ENCODE measurements around the gene SDK1. TPM values are rescaled to one million over a fixed set of nuclear protein-coding genes. Genes with fewer than 3 reads are reported as not detected.
A peak's percentile ranks its signal among the peaks of the same experiment; 100 is the strongest.

Gene SDK1
- polyA plus RNA-seq, 2 of the 4 experiments (the other 2 are of a cell fraction) = 0.12 to 0.28 TPM

GRCh38 chr7:4226524-4226882 is 925.5 kb downstream of the SDK1 start:
- no peak overlapping the region for H3K27ac ChIP-seq
- no peak for FAIRE-seq
- 52% methylated on average over 6 of the region's 6 CpGs for WGBS (ENCODE audit: missing lambda C conversion rate)
- POLR2A ChIA-PET = no interaction called here
- no peak overlapping the region for H3K4me2 ChIP-seq
- no peaks in the 10 kb centered on the region for H3K4me1 ChIP-seq
- peak in 1 of 2 experiments; percentile 13 for DNase-seq (ENCODE audit: low read depth in 1 of 2, low spot score in 1 of 2)
- ATAC-seq = no peak
- no peaks in the 10 kb centered on the region for H3K9me3 ChIP-seq
- TF ChIP-seq RAD21 (conservative IDR thresholded peaks at IDR 0.05 in 1 of 2, IDR thresholded peaks at IDR 0.05 in 1 of 2) (0 out of 5 replicates have a peak, but pooled peaks of 1 of the 2 experiments have one; percentile 12), FOSL2 (IDR thresholded peaks at IDR 0.05) (no peak), FOSL2 (CRISPR knock-in tag; IDR thresholded peaks at IDR 0.05) (no peak), GATA3 (IDR thresholded peaks at IDR 0.05; ENCODE audit: borderline replicate concordance) (no peak)
- H3K4me3 ChIP-seq = no peak overlapping the region
- CTCF ChIA-PET = interaction anchor here (0.7 kb wide), 1 partner anchor 8 kb away, joined by 5 read pairs; no protein-coding TSS in a partner anchor

- Histone ChIP-seq H3K27ac (no peak overlapping the region), H3K4me2 (no peak overlapping the region), H3K4me3 (no peak overlapping the region), H3K4me1 (no peaks in the 10 kb centered on the region), H3K9me3 (no peaks in the 10 kb centered on the region)
- DNase-seq (ENCODE audit: low read depth in 1 of 2, low spot score in 1 of 2) = no peak
- ATAC-seq = no peak
- CTCF ChIA-PET = interaction anchor here (1.0 kb wide), 1 partner anchor 32 kb away, joined by 3 read pairs; no protein-coding TSS in a partner anchor
- POLR2A ChIA-PET = no interaction called here
- FAIRE-seq = no peak
- TF ChIP-seq HDAC2 (IDR thresholded peaks at IDR 0.05) (no peak), NR3C1 (IDR thresholded peaks at IDR 0.05) (no peak), EHF (CRISPR knock-in tag; IDR thresholded peaks at IDR 0.05) (no peak), E2F6 (IDR thresholded peaks at IDR 0.05; ENCODE audit: borderline replicate concordance, low read depth) (no peak), HOXA7 (CRISPR knock-in tag; IDR thresholded peaks at IDR 0.05) (no peak), POLR2A (IDR thresholded peaks at IDR 0.05; ENCODE audit: low read length) (no peak), ZSCAN20 (CRISPR knock-in tag; IDR thresholded peaks at IDR 0.05) (no peak), ESRRA (IDR thresholded peaks at IDR 0.05; ENCODE audit: borderline replicate concordance, low read length) (no peak), KDM5A (IDR thresholded peaks at IDR 0.05) (no peak), BHLHE40 (IDR thresholded peaks at IDR 0.05; ENCODE audit: low read depth, low read length) (no peak), CHD2 (IDR thresholded peaks at IDR 0.05; ENCODE audit: low read length, partially characterized antibody) (no peak), EP300 (IDR thresholded peaks at IDR 0.05) (no peak), REST (IDR thresholded peaks at IDR 0.05) (no peak), ZFP36 (IDR thresholded peaks at IDR 0.05; ENCODE audit: borderline replicate concordance, partially characterized antibody) (no peak), MYC (IDR thresholded peaks at IDR 0.05; ENCODE audit: borderline replicate concordance, low read length) (no peak), ZC3H11A (IDR thresholded peaks at IDR 0.05) (no peak), MAFK (IDR thresholded peaks at IDR 0.05; ENCODE audit: partially characterized antibody) (no peak)
- TF ChIP-seq, protein P1, sequence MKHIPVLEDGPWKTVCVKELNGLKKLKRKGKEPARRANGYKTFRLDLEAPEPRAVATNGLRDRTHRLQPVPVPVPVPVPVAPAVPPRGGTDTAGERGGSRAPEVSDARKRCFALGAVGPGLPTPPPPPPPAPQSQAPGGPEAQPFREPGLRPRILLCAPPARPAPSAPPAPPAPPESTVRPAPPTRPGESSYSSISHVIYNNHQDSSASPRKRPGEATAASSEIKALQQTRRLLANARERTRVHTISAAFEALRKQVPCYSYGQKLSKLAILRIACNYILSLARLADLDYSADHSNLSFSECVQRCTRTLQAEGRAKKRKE (CRISPR knock-in tag; IDR thresholded peaks at IDR 0.05; ENCODE audit: low read depth) = no peak
- TF ChIP-seq, protein P2, sequence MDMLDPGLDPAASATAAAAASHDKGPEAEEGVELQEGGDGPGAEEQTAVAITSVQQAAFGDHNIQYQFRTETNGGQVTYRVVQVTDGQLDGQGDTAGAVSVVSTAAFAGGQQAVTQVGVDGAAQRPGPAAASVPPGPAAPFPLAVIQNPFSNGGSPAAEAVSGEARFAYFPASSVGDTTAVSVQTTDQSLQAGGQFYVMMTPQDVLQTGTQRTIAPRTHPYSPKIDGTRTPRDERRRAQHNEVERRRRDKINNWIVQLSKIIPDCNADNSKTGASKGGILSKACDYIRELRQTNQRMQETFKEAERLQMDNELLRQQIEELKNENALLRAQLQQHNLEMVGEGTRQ (IDR thresholded peaks at IDR 0.05) = no peak
- TF ChIP-seq, protein P3, sequence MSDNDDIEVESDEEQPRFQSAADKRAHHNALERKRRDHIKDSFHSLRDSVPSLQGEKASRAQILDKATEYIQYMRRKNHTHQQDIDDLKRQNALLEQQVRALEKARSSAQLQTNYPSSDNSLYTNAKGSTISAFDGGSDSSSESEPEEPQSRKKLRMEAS (IDR thresholded peaks at IDR 0.05) = no peak
- 52% methylated on average over 22 of the region's 22 CpGs for WGBS (ENCODE audit: missing lambda C conversion rate)
These were observed 926.3 kb downstream of the SDK1 start for GRCh38 chr7:4227105-4228010.

Data from A549 (cell line).